Fibroblast of gingiva (primary cell): ENCODE results near the gene CRACDL.

Experiments used
- DNase-seq: peaks from one replicate; pipeline ENCODE4 v3.0.0-alpha.2; 2011; ENCODE audit warnings: low read depth

CRACDL gene

DNA sequence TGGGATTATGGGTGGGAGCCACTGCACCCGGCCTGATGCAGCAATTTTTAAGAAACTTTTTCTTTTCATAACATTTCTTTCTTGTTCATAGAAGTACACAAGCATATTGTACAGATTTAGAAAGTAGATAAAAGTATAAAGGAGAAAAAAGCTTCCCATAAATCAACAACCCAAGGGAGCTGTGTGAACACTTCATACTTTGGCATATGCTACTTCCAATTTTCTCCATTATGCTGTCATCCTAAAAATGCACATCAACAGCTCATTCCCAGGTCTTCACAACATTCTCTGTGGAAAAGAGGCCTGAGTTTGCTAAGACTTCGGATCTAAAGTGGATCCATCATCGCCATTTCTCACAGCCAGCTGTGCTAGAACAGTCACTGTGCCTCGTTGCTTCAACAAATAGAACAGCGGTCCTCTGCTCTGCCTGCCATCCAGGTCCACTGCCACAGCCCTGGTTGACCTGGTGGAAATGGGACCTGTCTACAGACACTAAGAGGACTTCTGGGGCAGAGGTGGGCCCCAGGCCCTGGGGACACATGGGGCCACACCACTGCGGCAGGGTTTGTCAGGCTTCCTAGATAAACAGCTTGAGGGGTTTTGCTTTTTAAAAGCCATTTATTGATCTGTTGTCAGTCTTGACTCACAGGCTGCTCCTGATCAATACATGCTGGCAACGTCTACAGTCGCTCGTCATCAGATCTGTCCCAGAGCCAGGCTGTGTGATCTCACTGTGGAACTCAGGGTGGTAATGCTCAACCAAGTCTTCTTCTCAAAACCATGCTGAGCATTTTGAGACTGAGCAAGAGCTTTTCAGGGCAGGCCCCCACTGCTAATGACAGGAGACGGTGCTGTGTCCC, 132.4 kb downstream of the CRACDL start:
- DNase-seq, result no peak

DNA sequence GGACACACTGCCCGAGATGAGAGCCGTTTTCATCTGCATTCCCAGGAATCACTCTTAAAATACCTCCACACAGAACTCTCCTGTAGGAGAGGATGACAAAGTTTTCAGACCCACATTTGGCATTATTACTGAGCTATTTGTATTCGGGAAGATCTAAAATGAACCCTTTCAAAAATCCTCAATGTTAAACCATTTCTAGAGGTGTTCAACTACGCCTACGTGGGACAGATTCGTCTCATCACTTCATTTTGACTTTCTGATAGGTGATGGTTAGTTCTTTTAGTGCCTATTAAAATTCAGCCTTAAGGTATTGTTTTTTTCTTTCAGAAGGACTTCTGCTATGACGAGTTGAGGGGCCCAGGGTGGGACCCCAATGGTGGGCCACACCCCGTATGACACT, 133.7 kb downstream of the CRACDL start:
- no peak for DNase-seq

DNA sequence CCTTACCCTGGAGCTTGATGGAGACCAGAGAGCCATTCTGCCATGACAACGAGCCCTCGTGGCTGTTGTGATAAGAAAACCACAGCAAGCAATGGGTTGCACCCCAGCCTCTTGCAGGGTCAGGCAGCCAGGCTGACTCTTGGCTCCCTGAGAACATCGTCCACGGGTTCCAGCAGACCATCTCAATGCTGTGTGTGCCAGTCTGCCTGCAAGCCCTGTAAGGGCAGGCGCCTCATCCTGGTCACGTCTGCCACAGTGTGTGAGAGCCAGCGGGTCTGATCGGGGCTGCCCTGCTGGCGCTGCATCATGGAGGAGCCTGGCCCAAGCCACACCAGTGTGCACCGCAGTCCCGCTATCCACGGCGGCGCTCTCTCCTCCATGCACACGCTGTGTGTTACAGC, 134.1 kb downstream of the CRACDL start:
- DNase-seq, result no peak

DNA sequence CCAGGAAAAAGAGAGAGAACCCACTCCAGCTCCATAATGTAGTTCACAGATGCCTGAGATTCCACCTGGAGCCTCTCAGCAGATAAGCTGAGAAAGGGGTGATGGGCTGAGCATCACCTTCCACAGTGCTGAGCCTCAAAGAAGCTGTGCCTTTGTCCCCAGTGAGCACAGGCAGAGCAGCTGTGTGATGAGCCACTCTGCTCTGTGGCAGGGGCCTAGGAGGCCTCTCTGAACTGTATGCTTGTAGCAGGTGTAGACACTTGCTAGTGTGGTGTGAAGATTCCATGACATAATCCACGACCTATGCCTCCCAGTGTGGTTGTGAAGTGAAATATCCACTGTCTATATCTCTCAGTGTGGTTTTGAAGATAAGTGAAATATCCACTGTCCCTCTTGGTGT, 134.7 kb downstream of the CRACDL start:
- no peak for DNase-seq

DNA sequence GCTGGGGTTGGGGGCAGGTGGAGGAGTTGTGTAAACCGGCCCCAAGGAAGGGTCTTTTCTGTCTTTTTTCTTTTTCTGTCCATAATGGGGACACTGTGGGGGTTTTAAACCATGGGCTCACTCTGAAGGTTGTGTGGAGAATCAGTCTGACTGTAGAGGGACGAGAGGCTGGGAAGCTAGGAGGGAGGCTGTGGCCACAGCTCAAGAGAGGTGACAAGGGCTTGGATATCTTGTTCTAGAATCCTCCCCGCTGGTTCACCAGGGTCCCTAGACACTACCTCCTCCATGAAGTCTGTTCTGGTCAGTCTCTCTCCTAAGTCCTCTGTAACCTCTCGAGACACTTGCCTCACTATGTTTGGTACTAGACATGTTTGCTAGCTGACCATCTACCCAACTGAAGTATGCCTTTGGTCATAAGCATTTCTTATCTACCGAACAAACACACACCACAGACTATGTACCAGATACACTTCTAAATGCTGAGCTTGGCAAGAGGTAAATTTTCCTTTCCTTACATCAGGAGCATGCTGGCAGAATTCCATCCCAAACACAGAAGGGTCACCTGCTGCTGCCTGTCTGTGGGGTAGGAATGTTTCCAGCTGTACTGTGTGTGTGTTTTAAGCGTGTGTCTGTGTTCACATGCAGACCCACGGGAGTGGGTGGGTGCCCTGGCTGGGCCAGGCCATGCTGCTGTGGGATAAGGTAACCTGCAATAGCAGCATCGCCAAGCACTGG, 135.5 kb downstream of the CRACDL start:
- no peak for DNase-seq

DNA sequence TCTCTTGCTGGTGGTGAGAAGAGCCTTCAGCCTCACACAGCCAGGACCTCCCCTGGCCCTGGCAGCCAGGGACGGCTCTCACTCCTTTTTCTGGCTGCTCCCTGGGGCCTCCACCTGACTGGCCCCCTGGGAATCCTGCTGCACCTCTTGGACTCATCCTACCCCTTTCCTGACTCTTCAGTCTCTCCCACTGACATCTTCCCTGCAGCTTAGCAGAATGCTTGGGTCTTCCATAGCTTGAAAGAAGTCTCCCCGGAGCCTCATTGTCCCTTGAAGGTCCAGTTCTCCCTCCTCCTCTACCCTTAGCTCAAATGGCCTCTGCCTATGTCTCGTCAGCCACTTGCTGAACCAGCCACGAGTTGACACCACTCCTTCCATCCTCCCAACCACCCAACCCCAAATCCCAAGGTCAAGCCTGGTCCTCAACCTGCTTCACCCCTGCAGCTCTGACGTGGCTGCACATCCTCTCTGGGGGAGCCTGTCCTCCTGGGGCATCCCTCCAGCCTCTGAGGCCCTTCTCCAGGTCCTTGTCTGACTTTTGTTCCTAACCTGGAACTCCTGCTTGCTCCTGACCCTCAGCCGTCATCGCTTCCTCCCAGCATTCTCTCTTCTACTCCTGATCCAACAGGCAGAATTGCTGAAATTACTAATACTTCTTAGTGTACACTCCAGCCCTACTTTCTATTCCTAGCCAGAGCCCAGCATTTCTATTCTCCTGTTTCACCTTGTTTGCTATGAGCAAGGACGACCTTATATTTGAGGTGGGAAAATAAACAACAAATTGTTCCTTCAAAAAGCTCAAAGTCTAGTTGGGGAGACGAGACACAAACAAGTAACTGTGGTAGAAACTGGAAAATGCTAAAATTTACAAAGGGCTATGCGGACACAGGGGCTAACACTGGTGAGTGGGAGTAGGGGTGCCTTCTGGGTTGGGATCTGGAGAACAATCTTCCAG, 136.4 kb downstream of the CRACDL start:
- DNase-seq, result no peak

DNA sequence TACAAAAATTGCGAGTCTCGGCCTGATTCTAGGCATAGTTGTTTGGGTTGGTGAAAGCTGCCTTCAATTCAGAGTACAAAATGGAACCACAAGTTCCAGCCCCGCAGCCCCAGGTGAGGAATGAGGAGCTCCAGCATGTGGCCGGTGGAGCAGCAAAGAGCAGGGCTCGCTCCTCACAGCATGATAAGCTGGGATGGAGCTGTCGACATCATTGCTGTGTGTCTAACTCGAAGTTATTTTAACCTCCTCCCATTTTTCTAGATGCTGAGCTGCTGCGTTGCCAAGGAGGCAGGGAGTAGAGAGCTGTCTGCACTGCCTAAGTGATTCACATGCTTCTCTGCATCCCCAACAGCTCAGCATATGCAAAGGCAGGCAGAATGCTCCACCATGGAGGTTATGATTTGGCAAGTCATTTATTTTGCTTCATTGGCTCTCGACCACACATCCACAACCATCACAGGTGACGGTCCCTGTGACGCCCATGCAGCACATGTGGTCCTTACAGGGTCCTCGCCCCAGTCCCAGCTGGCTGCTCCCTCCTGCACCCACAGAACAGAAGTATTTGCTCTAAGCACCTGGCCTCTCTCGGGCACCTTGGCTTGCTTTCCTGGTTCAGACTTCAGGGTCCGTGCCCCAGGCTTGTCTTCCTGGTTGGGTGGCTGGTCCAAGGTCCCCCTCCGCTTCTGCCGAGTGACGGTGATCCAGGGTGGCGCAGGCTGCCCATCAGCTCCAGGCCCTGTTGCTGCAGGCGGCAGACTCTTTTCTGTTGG, 139.1 kb downstream of the CRACDL start:
- DNase-seq, result no peak

DNA sequence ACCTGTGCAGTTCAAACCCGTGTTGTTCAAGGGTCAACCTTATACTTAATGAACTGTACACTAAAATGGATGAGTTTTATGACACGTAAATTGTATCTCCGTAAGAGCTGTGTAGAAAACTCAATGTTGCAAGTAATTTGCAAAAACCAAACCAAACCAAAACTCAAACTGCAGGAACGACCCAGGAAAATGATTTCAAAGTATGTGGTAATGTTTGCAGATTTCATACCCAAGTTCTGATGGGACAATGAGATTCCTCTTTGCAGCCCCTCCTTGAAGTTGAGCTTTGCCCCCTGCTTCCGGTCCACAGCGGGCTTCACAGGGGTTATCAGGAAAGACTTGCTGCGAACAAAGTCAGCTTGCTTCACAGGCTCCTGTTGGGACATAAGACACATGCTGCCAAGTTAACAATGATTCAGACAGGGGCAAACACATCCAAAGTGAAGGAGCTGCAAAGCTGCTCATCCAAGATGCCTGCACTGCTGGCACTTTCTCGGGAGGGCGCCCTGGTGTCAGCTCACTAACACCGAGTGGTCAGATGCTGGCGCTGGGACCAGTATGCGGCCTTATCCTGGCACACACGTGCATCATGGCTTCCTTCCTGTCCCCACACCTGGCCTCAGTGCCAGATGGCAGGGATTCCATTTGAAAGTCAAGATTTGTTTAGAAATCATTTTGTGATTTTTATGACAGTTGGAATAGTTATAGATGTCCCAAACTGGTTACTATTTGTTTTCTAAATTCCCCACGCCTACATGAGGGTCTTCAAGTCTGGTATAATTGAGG, 139.9 kb downstream of the CRACDL start:
- no peak for DNase-seq

DNA sequence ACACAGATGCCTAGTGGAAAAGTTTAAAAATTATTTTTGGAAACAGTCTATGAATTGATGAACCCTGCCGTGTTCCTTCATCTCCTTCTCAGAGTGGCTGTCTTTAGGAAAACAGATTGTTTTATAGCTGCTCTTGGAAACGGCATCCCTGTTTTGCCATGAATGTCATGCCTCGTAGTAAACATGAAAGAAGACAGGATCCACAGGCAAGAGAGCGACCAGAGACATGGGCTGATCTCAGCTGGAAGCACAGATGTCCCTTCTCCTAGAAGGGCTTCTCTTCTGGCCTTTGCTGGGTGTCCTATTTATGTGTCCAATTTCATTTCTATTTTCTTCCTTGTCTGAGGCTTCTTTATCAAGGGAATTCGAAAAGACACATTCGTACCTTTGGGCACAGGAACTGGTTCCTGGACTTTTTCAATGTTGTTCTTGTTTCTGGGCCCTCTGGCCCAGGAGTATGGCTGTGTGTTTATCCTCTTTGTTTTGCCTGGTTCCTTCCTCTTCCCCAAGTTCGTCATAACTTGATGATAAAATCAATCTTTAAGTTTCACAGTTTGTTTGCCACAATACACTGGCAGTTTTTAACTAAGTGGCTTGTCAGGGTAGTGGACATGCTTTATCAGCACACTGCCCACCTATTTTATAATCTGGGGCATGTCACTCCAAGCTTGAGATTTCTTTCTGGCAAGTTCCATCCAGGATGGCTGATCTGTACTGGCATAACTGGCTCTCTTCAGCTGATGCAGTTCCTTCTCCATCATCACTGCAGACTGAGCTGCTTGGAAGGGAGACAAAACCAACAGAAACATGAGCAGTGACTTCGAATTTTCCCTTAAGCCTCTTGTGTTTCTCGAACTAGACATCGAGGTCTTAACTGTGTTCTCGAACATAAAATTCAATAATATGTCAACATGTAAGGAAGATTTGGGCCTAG, 141.9 kb downstream of the CRACDL start:
- DNase-seq, result no peak

DNA sequence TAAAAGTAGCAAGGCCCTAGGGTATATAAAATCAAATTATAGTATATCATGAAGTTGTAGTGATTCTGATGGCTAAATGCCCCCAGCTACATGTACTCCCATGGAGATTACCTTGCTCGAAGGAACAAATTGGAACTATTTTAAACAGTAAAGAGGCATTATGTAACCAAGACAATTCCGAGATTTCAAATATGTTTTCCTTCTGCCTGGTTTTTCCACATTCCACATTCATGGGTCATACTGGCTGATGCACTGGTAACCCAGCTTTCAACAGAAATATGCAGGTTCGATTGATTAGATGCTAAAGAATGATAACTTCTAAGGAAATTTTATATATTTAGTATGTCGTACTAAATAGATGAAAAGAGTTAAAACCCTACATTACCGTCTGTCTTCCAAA, 142.8 kb downstream of the CRACDL start:
- no peak for DNase-seq

DNA sequence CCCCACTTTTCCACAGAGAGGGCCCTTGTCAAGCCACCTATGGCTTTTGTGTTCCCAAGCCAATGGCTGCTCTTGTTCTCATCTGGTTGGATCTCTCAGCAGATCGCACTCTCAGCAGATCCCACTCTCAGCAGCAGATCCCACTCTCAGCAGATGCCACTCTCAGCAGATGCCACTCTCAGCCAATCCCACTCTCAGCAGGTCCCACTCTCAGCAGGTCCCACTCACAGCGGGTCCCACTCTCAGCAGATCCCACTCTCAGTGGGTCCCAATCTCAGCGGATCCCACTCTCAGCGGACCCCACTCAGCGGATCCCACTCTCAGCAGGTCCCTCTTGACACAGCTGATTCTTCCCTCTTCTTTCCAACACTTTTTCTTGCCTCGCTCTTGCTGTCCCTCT, 145.8 kb downstream of the CRACDL start:
- no peak for DNase-seq

DNA sequence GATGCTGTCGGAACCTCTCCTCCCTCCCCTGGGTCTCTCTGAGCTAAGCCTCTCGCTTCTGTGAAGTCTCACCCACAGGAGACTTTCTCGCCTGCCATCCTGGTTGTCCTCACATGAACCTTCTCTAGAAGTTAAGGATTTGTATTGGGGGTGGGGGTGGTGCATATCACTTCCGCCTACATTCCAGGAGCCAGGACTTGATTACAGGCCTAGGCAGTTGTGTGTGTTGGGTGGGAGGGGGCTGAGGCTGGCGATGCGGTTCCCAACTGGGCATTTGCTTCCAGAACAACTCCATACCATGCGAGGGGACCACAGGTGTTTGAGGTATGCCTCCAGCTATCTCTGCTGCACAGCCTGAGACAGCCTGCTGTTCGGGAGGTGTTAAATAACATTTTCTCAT, 148.3 kb downstream of the CRACDL start:
- no peak for DNase-seq

DNA sequence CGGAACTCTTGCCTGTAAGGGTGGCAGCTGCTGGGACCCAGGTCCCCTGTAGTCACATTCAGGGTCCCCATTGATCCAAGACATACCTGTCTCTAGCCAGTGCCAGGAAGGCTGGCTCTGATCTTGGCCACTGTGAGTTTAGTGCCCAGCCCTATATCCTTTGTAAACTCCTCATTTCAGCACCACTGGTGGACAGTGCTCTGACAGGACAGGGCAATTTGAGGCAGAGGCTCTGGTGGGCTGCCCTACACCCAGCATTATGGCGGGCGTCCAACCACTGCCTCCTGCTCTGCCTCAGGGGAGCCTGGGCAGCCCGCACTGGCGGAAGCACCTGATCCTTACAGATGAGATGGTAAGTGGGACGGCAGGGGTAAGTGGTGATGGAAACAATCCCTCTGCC, 149.8 kb downstream of the CRACDL start:
- no peak for DNase-seq

DNA sequence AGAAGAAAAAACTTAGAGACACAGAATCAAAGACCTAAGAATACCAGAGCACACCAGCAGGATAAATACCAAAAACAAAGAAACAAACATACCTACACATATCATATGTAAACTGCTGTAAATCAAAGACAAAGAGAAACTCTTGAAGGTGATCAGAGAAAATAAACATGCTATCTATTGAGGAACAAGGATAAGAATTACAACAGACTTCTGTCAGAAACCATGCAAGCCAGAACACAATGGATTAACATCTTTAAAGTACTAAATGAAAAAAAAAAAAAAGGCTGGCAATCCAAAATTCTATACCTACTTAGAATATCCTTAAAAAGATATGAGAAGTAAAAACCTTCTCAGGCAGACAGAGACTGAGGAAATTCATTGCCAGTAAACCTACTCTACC, 153.5 kb downstream of the CRACDL start:
- DNase-seq, result no peak

DNA sequence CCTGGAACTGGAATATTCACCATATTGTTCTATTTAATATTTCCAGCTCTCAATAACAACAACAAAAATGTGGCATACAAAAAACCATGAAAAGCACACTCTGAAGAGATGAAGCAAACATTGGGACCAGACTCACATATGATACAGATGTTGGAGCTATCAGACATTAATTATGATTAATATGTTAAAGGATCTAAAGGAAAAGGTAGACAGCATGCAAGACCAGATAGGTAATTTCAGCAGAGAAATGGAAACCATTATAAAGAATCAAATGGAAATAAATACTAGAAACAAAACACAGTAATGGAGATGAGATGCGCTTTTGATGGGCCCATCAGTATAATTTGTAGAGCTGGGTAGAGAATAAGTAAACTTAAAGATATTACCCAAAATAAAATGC, 154.2 kb downstream of the CRACDL start:
- no peak for DNase-seq

DNA sequence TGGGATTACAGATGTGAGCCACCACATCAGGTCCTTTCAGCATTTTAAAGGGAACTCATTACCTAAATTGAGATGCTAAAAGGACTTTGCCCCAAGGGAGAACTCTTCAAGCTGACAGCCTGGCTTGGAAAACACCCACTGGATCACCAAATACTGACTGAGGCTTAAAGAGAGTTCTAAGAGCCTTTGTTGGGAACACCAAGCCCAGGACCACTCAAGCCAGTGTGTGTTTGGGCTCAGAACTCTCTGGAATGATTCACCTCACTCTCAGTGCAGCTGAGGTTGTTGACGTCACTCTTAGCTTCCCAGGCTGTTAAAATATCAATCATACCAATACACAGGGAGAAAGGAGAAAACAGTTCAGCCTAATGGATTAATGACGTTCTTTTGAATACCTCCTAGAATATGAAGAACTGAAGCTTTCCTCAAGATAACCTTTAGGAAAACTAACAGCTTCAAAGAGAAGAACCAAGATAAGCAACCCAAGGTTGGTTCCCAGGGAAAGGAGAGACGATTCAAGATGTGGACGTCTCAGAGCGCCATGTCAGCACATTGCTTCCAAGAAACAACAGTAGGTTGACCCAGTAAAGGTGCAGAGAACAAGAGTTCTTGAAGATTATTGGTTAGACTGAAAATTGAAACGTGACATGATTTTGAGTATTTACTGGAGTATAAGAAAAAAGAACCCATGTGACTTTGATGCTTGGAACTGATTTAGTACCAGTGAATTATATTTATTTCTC, 157.1 kb downstream of the CRACDL start:
- no peak for DNase-seq

DNA sequence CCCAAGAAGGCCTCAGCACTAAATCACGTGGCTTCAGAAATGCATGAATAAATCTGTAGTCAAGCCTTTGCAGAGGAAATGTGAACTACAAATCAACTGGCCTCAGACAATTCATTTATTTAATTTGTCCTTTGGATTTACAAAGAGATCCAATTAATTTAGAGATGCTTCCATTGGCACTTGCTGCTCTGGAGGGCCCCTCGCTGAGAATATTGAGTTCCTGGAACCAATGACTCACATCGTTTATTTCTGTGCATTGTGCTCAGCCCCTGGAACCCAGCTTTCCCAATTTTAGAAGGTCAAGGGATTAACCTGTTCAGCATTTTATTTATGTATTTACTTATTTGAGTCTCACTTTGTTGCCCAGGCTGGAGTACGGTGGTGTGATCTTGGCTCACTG, 157.9 kb downstream of the CRACDL start:
- no peak for DNase-seq

DNA sequence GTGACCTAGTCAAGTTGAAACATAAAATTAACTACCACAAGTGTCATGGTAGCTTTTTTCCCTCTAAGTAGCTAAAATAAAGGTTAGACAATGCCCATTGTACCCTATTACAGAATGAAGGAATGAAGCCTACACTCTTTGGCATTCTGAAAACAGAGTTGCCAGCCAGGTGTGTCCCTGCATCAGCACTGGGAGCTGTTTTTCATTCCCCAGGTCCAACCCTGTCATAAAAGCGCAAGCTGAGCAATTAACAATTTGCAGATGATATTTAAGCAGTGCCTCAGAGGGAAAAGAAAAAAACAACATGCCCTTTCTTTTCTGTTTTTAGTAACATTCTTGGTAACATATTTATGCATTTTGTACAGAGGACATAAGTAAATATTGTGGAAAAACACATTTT, 158.3 kb downstream of the CRACDL start:
- DNase-seq, result no peak

DNA sequence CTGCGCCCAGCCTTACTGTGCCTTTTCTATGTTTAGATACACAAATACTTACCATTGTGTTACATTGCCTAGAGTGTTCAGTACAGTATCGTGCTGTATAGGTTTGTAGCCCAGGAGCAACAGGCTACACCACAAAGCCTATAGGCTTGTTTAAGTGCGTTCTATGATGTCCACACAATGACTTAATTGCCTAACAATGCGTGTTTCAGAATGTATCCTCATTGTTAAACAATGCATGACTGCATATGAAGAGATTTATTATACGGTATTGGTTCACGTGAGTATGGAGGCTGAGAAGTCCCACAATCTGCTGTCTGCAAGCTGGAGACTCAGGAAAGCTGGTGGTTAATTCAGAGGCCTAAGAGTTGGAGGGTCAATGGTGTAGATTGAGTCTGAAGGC, 158.9 kb downstream of the CRACDL start:
- no peak for DNase-seq
